GM10266 (cell line): ENCODE measurements around the gene ST6GALNAC3.
"Not testable (repeated sequence)": the region's sequence is repeated elsewhere in the genome, so short reads cannot be mapped to it uniquely, and the experiment has no call there.

Experiments
- DNase-seq: peaks from one replicate; pipeline ENCODE4 v3.0.0; 2012; ENCODE audit errors: extremely low spot score
- CTCF ChIP-seq: IDR thresholded peaks from 2 replicates; pipeline ENCODE4 v1.5.1; 2012; ENCODE audit warnings: mild to moderate bottlenecking, low read depth; ENCODE audit not compliant: control insufficient read depth, insufficient read depth; ENCODE audit errors: missing control alignments

Gene ST6GALNAC3

GRCh38 chr1:76640723-76641122 is 566.2 kb downstream of the ST6GALNAC3 start:
- no peak for DNase-seq
- no peak for TF ChIP-seq CTCF

- no peak for TF ChIP-seq CTCF
- DNase-seq: no peak
These were observed 569.6 kb downstream of the ST6GALNAC3 start for GRCh38 chr1:76644139-76644538.

- not testable (repeated sequence) for DNase-seq
These were observed 578.3 kb downstream of the ST6GALNAC3 start for GRCh38 chr1:76652860-76653259.

- no peak for DNase-seq
- TF ChIP-seq CTCF: no peak
These were observed 583.1 kb downstream of the ST6GALNAC3 start for GRCh38 chr1:76657623-76658022.

- no peak for DNase-seq
- TF ChIP-seq CTCF: no peak
These were observed 584.8 kb downstream of the ST6GALNAC3 start for GRCh38 chr1:76659171-76659940.

- TF ChIP-seq CTCF: no peak
These were observed 587.0 kb downstream of the ST6GALNAC3 start for GRCh38 chr1:76661531-76661930.

GRCh38 chr1:76666499-76666898 is 592.0 kb downstream of the ST6GALNAC3 start:
- no peak for TF ChIP-seq CTCF
- DNase-seq: no peak

More at GRCh38 chr1:76661531-76661930, 587.0 kb downstream of the ST6GALNAC3 start:
- DNase-seq: no peak
